HG03520 (cell line): ENCODE data around the gene EIF2B2.

ENCODE experiments used
- ATAC-seq: cut with Tn5 transposase; IDR thresholded peaks from one replicate; pipeline ENCODE4 v1.9.1; 2021; ENCODE audit warnings: mild to moderate bottlenecking, moderate library complexity; ENCODE audit not compliant: unreplicated experiment

The EIF2B2 gene

DNA sequence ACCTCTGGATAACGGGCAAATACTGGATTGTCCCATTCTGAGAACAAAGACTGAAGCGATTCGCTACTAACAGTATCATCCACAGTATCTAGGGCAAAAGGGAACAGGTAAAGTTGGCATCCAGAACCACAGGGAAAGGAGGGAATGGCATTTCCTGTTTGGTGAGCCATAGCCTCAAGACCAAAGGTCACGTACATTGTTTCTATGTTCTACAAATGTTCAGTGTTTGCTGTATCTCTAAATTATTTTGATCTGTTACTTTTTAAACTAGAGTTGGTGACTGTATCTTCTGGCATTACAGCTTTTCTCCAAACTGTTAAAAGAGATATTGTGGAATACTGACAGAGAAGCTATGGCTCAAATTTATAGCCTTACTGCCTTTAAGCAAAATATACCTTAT is 38.9 kb downstream of the EIF2B2 start:
- no peak for ATAC-seq

DNA sequence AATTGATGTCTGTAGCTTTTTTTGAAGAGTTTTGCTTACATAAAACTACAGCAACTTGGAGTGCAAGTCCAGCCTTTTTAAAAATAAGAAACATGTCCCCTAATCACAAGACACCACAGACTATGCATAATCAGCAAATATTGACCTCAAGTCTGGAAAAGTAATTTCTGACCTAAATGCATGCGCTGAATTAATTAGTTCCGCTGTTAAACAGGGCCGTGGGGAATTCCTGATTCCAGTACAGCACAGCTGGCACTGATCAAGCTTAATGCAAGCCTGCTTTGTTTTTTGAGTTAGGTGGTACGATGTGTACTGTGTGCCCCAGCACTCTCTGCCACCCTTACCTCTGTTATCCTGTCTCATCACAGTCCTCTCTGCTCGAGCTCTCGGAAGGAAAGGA is 39.3 kb downstream of the EIF2B2 start:
- ATAC-seq = no peak

DNA sequence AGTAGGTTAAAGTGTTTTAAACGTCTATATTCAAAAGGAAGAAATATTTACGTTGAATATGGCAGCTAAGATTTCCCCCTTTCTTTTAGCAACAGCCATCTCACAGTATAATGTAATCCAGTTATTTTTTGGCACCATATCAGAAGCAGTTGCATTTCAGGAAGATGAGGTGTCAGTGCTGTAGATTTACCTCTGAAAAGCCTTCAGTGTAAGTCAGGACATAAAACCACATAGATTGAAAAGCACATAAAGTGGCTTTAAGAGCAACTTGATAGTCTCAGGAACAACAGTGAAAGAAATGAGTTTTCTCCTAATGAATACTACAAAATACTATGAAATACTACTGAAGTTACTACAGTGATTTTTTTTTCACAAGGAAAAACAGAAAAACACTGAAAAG is 41.6 kb downstream of the EIF2B2 start:
- ATAC-seq = no peak

DNA sequence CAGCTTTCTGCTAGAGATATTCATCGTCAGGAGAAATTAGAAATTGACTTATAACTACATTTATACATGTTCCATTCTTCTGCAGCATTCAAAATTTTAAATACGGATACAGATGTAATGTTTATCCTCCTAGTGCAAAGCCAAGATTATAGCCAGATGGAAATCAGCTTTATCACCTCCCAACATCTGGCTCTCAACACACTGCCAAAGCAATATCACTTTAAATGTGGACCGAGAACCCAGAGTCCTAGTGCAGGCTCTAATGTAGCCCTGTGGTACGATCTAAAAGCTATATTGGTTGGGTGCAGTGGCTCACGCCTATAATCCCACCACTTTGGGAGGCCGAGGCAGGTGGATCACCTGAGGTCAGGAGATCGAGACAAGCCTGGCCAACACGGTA is 42.0 kb downstream of the EIF2B2 start:
- no peak for ATAC-seq

GRCh38 chr14:75046275-75046674 is 43.6 kb downstream of the EIF2B2 start:
- no peak for ATAC-seq

DNA sequence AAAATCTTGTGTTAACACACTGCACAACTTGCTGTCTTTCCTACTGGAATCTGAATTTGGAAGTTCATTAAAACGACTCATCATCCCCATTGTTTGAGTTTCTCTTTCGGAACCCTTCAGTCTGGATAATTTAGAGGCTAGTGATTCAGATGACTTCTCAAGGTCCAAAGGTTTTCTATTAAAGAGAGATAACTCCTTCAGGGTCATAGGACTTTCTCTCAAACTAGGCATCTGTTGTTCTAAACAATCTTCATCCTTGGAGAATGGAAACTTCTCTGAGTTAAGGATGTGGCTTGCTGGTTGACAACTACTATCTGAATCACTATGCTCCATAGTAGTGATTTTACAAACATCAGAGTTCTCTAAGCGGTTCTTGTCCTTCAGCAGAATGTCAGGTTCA is 44.2 kb downstream of the EIF2B2 start:
- no peak for ATAC-seq

- no peak for ATAC-seq
Observed at GRCh38 chr14:75047506-75047905, 44.8 kb downstream of the EIF2B2 start.

- ATAC-seq = no peak
Observed at GRCh38 chr14:75048101-75048500, 45.4 kb downstream of the EIF2B2 start.

GRCh38 chr14:75049136-75049535 is 46.4 kb downstream of the EIF2B2 start:
- no peak for ATAC-seq

GRCh38 chr14:75049731-75050201 is 47.0 kb downstream of the EIF2B2 start:
- ATAC-seq = no peak

- peak; percentile 76 for ATAC-seq
Observed at GRCh38 chr14:75050852-75051555, 48.3 kb downstream of the EIF2B2 start, which contains the start of gene MLH3. MLH3 (minus strand) TSS chr14:75051467; CDS start chr14:75049655, 1,812 bp downstream.

- no peak for ATAC-seq
Observed at GRCh38 chr14:75051556-75051899, 48.8 kb downstream of the EIF2B2 start.

- ATAC-seq = no peak
Observed at GRCh38 chr14:75053396-75054291, 50.9 kb downstream of the EIF2B2 start.

DNA sequence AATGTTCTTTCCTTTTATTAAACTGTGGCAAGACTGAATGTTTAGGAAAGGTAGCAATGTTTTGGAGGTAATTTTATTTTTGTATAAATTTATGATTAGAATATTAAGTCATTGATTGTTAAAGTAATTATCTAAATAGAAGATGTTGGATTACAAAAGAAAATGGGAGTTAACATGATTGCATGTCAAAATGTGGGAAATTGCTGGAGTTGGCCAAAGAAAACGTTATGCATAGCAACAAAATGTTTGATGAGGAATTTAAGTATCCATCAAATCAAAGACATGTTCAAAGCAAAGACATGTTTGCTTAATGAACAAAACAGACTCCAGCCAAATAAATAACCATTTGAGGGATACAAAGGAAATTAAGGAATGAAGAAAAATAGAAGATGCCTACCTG is 51.7 kb downstream of the EIF2B2 start:
- no peak for ATAC-seq

GRCh38 chr14:75059642-75060041 is 56.9 kb downstream of the EIF2B2 start:
- ATAC-seq = no peak

DNA sequence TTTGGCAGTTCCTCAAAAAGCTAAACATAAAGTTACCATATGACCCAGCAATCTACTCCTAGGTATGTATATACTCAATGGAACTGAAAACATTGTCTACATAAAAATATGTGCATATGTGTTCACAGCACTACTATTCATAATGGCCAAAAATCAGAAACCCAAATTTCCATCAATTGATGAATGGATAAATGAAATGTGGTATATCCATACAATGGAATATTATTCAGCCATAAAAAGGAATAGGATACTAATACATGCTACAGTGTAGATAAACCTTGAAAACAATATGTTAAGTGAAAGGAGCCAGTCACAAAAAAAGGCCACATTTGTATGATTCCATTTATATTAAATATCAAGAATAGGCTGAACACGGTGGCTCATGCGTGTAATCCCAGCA is 57.7 kb downstream of the EIF2B2 start:
- ATAC-seq = no peak
